GM18858 (cell line): ENCODE results near the gene EXOSC3.
A peak's percentile ranks its signal among the peaks of the same experiment; 100 is the strongest.
"Not testable (repeated sequence)": the region's sequence is repeated elsewhere in the genome, so short reads cannot be mapped to it uniquely, and the experiment has no call there.

Source experiments
- ATAC-seq: cut with Tn5 transposase; IDR thresholded peaks from one replicate; pipeline ENCODE4 v1.9.1; 2021; ENCODE audit not compliant: unreplicated experiment

The EXOSC3 gene

GRCh38 chr9:37784616-37785483 is at the start of gene EXOSC3:
Gene EXOSC3 (minus strand): TSS chr9:37785064. CDS start chr9:37785044, 20 bp downstream.
- peak; percentile 84 for ATAC-seq

DNA sequence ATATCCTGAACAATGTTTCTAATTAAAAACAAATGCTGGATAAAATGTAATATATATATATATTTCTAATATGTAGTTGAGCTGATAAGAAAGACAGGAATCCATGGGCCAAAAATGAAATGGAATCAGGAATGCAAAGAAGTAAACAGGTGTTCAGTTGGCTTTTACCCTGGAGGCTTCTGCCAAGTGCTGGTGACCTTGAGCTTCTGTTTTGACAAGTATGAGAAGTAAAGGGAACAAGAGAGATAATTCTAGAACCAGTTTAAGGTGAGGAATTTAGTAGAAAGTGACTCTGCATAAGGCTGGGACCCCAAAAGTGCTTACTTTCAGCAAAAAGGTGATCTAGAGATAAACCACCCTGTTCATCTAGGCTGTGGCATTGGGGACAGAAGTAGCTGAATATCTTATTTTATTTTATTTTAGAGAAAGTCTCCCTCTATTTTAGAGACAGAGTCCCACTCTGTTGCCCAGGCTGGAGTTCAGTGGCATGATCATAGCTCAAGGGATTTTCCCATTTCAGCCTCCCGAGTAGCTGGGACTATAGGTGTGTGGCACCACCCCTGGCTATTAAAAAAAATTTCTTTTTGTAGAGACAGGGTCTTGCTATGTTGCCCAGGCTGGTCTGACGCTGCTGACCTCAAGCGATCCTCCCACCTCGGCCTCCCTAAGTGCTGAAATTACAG is 42.8 kb upstream of the EXOSC3 start:
- ATAC-seq: no peak

DNA sequence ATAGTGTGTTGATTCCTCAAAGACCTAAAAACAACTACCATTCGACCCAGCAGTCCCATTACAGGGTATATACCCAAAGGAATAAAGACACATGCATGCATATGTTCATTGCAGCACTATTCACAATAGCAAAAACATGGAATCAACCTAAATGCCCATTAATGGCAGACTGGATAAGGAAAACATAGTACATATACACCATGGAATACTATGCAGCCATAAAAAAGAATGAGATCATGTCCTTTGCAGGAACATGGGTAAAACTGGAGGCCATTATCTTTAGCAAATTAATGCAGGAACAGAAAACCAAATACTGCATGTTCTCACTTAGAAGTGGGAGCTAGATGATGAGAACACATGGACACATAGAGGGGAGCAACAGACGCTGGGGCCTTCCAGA is 40.3 kb upstream of the EXOSC3 start:
- ATAC-seq: not testable (repeated sequence)

DNA sequence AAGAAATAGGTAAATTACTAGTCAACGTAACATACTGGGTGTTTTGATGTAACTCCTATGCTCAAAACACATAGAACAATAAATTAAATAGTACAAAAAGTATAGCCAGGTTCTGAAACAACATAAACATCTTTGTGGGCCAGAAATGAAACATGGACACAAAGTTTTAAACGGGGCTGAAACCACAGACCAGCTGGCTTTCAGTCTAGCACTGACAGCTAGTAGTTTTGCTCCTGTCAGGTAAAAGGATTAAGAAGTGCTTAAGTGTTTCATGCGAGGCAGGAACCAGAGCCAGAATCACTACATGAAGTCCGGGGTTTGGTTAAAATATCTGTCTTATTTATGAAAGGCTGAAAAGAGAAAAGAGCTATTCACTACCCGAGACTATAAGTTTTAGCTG is 35.3 kb upstream of the EXOSC3 start:
- no peak for ATAC-seq

DNA sequence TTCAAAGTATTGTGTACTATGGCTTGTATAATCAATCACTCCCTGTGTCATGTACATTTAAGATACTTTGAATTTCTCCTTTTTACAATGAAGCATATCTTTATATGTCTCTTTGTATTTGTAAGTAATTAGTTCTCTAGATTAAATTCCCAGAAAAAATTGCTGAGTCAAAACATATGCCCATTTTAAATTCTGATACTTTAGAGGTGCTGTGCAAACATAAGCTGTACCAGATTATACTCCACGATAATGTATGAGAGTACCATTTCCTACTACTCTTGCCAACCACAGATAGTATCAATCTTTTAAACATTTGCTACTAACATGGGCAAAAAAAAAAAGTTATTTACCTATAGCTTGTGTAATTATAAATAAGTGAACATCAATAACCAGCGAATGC is 34.0 kb upstream of the EXOSC3 start:
- ATAC-seq: no peak

GRCh38 chr9:37812773-37813379 is 28.0 kb upstream of the EXOSC3 start:
- ATAC-seq: no peak

DNA sequence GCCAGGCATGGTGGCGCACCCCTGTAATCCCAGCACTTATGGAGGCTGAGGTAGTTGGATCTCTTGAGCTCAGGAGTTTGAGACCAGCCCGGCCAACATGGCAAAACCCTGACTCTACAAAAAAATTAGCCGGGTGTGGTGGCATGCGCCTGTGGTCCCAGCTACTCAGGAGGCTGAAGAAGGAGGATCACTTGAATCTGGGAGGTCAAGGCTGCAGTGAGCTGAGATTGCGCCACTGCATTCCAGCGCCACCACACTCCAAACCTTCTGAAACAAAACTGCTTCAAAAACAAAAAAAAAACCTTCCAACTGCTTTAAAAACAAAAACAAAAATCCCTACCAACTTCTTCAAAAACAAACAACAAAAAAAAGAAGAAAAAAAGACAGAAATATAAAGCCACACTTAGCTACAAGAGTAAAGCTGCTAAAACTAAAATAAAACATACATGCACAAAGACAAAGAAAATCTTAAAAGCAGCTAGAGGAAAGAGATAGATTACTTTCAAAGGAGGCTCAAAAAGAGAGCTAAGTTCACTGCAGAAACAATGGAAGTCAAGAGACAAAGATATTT is 27.1 kb upstream of the EXOSC3 start:
- no peak for ATAC-seq

- ATAC-seq: not testable (repeated sequence)
Measured at GRCh38 chr9:37809676-37810075, 24.8 kb upstream of the EXOSC3 start.

GRCh38 chr9:37806271-37806670 is 21.4 kb upstream of the EXOSC3 start:
- no peak for ATAC-seq

- no peak for ATAC-seq
Measured at GRCh38 chr9:37801959-37802711, 17.3 kb upstream of the EXOSC3 start.

GRCh38 chr9:37801287-37801850 is 16.5 kb upstream of the EXOSC3 start:
- peak; percentile 26 for ATAC-seq

- ATAC-seq: peak; percentile 43
Measured at GRCh38 chr9:37800631-37801286, 15.9 kb upstream of the EXOSC3 start, which contains the start of gene DCAF10. Gene DCAF10 (plus strand): TSS chr9:37800797. CDS start chr9:37800867, 70 bp downstream.

DNA sequence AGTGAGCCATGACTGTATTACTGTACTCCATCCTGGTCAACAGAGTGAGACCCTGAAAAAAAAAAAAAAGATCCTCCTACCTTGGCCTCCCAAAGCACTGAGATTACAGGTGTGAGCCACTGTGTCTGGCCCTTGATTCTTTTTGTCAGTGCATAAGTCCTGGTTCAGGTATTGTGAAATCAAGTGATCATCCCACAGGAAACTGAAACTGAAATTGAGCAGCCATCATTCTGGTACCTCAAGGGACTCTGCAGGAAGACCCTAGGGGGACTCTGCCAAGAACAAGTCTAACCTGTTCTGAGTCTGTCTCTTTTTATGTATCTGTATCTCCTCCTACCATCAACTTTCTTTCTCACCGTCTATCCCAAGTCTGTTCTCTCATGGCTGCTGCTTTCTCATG is 13.8 kb upstream of the EXOSC3 start:
- no peak for ATAC-seq

GRCh38 chr9:37796232-37796631 is 11.4 kb upstream of the EXOSC3 start:
- no peak for ATAC-seq

GRCh38 chr9:37792122-37792521 is 7.3 kb upstream of the EXOSC3 start:
- no peak for ATAC-seq

DNA sequence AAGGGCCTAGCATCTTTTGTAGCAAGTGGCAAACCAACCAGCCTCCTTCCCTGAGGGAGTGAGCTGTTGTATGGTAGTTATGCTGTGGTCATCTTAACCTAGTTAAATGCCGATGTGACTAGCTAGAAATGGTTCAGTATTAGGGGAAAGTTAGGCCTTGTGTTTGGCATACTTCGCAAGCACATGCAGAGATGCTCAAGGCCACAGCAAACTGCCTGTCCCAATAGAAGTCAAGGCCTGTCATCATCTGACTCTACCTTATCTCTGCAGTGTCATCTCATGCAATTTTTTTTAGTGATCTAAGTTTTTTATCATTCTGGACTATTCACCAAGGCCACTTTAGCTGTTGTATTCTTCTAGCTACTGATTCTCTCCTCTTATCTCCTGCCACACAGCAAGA is 5.2 kb upstream of the EXOSC3 start:
- ATAC-seq: no peak

DNA sequence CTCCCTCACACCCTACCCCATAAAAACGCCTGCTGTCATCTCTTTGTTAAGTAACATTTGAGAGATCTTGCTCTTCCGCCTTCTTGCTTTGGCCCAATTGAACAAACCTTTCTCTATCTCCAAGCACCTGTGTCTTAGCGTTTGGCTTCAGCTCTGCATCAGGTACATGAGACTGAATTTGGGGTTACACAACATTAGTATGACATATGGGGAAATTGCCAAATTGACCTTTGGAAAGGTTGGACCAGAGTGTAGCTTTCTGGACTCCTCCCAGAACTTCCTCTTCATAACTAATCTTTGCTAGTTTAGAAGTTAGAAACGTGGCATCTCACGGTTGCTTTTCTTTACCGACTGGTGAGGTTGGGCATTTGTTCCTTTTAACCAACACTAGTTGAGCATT is 3.5 kb upstream of the EXOSC3 start:
- ATAC-seq: no peak

- ATAC-seq: no peak
Measured at GRCh38 chr9:37787059-37787458, 2.2 kb upstream of the EXOSC3 start.

DNA sequence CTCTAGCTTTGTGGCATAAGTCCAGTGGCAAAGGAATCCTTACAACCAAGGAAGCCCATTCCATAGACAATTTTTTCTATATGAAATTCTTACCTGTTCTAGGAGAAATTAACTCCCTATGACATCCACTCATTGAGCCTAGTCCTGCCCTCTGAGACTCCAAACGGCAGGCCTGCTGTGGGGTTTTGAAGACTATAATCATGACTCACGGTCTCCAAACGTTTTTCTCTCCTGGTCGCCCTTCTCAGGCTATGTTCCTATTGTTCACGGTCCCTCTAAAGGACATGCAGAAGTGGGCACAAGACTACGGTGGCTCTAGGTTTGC is 611 bp downstream of the EXOSC3 start:
- ATAC-seq: no peak

DNA sequence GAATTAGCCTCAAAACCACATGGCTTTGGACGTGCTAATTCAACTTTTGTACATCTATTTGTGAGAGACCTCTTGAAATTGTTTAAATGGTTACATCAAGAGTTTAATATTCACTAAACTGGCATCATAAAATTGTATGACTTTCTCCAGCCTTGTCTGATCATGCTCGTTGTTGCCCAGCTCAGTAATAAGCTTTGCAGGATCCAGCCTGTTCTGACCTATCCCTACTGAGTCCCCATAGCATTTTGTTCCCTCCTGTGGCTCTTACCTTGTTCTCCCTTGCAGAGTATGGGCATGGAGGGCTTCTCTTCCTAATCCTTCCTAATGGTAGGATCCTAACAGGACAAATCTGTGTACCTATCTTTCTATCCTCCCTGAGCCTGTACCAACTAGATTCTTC is 6.3 kb downstream of the EXOSC3 start:
- ATAC-seq: no peak
